Endothelial cell (in vitro differentiated cells): Measurements from ENCODE around the gene CETN2. TPM values are rescaled to one million over a fixed set of nuclear protein-coding genes. Genes with fewer than 3 reads are reported as not detected.
A peak's percentile ranks its signal among the peaks of the same experiment; 100 is the strongest.

Experiments
- DNase-seq: peaks from one replicate; pipeline ENCODE4 v3.0.0; 2021; ENCODE audit warnings: low spot score
- H3K27ac Mint-ChIP-seq: one replicate; pipeline ENCODE4 v1.8.0; 2021; ENCODE audit warnings: mixed read lengths, inconsistent platforms; ENCODE audit not compliant: unreplicated experiment
- H3K27me3 Mint-ChIP-seq: one replicate; pipeline ENCODE4 v1.8.0; 2021; ENCODE audit warnings: mild to moderate bottlenecking, moderate library complexity, mixed read lengths, inconsistent platforms; ENCODE audit not compliant: unreplicated experiment
- H3K36me3 Mint-ChIP-seq: one replicate; pipeline ENCODE4 v1.8.0; 2021; ENCODE audit warnings: mild to moderate bottlenecking, low read depth, mixed read lengths, inconsistent platforms; ENCODE audit not compliant: unreplicated experiment
- H3K4me1 Mint-ChIP-seq: one replicate; pipeline ENCODE4 v1.8.0; 2021; ENCODE audit warnings: mild to moderate bottlenecking, mixed read lengths, inconsistent platforms; ENCODE audit not compliant: unreplicated experiment
- H3K4me3 Mint-ChIP-seq: one replicate; pipeline ENCODE4 v1.8.0; 2021; ENCODE audit warnings: mild to moderate bottlenecking, mixed read lengths, inconsistent platforms; ENCODE audit not compliant: unreplicated experiment
- H3K9me3 Mint-ChIP-seq: one replicate; pipeline ENCODE4 v1.8.0; 2021; ENCODE audit warnings: mixed read lengths, inconsistent platforms; ENCODE audit not compliant: unreplicated experiment
- CTCF ChIP-seq: fragments of 200-600 bp; sonication (generic); IDR thresholded peaks from one replicate; pipeline ENCODE4 v1.5.0; 2021; ENCODE audit warnings: antibody characterized with exemption; ENCODE audit not compliant: unreplicated experiment
- long read RNA-seq: library from polyadenylated mRNA; unstranded; transcript quantifications from one replicate; pipeline ENCODE4 v2.0.0, GENCODE V29; 2020; ENCODE audit not compliant: unreplicated experiment
- total RNA-seq: library from RNA; stranded (reverse); fragmentation: NEBNext Ultra II Directional; extraction: Animal tissue kit (Norgen Biotek cat#: 25700); gene quantifications from one replicate; pipeline ENCODE4 v1.2.1, GENCODE V29; 2021; ENCODE audit not compliant: unreplicated experiment

CETN2 gene
- 32.6 TPM for total RNA-seq
- long read RNA-seq, transcript CETN2-201 (5 exons, 1,454 nt): major isoform, 10 of 18 reads
- long read RNA-seq, partial matches to known transcripts: 8 of 18 reads
- long read RNA-seq, other reads (novel, unspliced or antisense): 0 of 18 reads

- TF ChIP-seq CTCF: no peak
- no peaks in the 10 kb centered on the region for H3K9me3 Mint-ChIP-seq
- peak within 1 kb of the TSS; percentile 97 for H3K27ac Mint-ChIP-seq
- peaks cover 6% of the 10 kb centered on the region for H3K36me3 Mint-ChIP-seq
- peak; percentile 91 for DNase-seq
- peak within 1 kb of the TSS; percentile 98 for H3K4me3 Mint-ChIP-seq
- H3K27me3 Mint-ChIP-seq: peaks cover 6% of the 10 kb centered on the region
- peaks cover 15% of the 10 kb centered on the region for H3K4me1 Mint-ChIP-seq
Measured at GRCh38 chrX:152830312-152831305, at the start of gene CETN2, which contains the start of gene NSDHL. Gene CETN2, minus strand, starts transcription at chrX:152830757. Its CDS starts 47 bp downstream, at chrX:152830710. Gene NSDHL, plus strand, starts transcription at chrX:152831063. Its CDS starts 15,262 bp downstream, at chrX:152846325.

- Mint-ChIP-seq H3K27ac (no peak overlapping the region), H3K4me1 (no peaks in the 10 kb centered on the region), H3K36me3 (no peaks in the 10 kb centered on the region), H3K27me3 (peaks cover 3% of the 10 kb centered on the region), H3K9me3 (no peaks in the 10 kb centered on the region), H3K4me3 (no peak overlapping the region)
- no peak for DNase-seq
- no peak for TF ChIP-seq CTCF
Measured at GRCh38 chrX:152878976-152879755, 48.6 kb upstream of the CETN2 start.

- no peak for DNase-seq
- Mint-ChIP-seq H3K9me3 (no peaks in the 10 kb centered on the region), H3K4me3 (no peak overlapping the region), H3K27ac (no peak overlapping the region), H3K36me3 (no peaks in the 10 kb centered on the region), H3K27me3 (peaks cover 3% of the 10 kb centered on the region), H3K4me1 (no peaks in the 10 kb centered on the region)
- no peak for TF ChIP-seq CTCF
Measured at GRCh38 chrX:152876931-152877840, 46.6 kb upstream of the CETN2 start.

- H3K27me3 Mint-ChIP-seq: peaks cover 4% of the 10 kb centered on the region
- H3K4me1 Mint-ChIP-seq: no peaks in the 10 kb centered on the region
- no peak for TF ChIP-seq CTCF
- DNase-seq: no peak
- no peak overlapping the region for H3K27ac Mint-ChIP-seq
- no peaks in the 10 kb centered on the region for H3K9me3 Mint-ChIP-seq
- H3K36me3 Mint-ChIP-seq: peaks cover 16% of the 10 kb centered on the region
- H3K4me3 Mint-ChIP-seq: no peak overlapping the region
Measured at GRCh38 chrX:152873361-152873760, 42.8 kb upstream of the CETN2 start.
